ENCODE data around the gene EFCAB7.

DNA sequence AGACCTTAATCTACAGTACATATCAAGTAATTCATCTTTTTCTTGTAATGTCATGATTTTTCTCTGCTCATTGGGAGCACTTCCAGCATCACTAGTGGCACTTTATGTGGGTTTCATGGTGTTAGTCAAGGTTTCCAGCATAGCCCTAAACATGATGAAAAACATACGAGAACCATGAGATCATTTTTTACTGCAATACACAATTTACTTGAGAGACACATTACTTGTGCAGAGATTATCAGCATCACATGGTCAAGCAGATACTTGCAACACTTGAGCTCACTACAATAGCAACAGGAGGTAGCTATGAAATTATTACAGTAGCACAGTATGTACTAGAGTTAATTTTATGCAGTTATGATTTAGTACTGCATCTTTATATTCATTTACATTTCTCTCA is 36.7 kb upstream of the EFCAB7 start:
- TF ChIP-seq, protein P1, sequence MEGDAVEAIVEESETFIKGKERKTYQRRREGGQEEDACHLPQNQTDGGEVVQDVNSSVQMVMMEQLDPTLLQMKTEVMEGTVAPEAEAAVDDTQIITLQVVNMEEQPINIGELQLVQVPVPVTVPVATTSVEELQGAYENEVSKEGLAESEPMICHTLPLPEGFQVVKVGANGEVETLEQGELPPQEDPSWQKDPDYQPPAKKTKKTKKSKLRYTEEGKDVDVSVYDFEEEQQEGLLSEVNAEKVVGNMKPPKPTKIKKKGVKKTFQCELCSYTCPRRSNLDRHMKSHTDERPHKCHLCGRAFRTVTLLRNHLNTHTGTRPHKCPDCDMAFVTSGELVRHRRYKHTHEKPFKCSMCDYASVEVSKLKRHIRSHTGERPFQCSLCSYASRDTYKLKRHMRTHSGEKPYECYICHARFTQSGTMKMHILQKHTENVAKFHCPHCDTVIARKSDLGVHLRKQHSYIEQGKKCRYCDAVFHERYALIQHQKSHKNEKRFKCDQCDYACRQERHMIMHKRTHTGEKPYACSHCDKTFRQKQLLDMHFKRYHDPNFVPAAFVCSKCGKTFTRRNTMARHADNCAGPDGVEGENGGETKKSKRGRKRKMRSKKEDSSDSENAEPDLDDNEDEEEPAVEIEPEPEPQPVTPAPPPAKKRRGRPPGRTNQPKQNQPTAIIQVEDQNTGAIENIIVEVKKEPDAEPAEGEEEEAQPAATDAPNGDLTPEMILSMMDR (IDR thresholded peaks at IDR 0.05; ENCODE audit: insufficient read depth, low read depth, low read length): no peak
- TF ChIP-seq EZH2 (IDR thresholded peaks at IDR 0.05; ENCODE audit: insufficient read depth, low read length): no peak

Measured in astrocyte (in vitro differentiated cells and primary cell).